K562 (cell line): ENCODE measurements around the gene PSAP. TPM values are rescaled to one million over a fixed set of nuclear protein-coding genes. Genes with fewer than 3 reads are reported as not detected.

Experiments used
- ATAC-seq: fragments of 200-7000 bp; cut with Tn5 transposase; 3 replicates; pipeline ENCODE4 v1.9.1; 2020; ENCODE audit warnings: moderate library complexity
- BruUV-seq: library from RNA; stranded (reverse); fragments of 400-500 nt; replicated peaks from 2 replicates; lab custom pipeline; 2021; lab: Mats Ljungman, UMichigan
- CTCF ChIA-PET: fragments of 300-600 bp; formaldehyde crosslinking; extraction: SDS; loops from one replicate; lab custom pipeline; 2021; ENCODE audit warnings: low intra/inter-chr PET ratio; lab: Yijun Ruan, JAX
- POLR2A ChIA-PET: fragments of 300-600, 350-650 bp; sonication (Branson Sonifier 250); formaldehyde crosslinking; extraction: SDS; loops from one replicate; lab custom pipeline; 2021; ENCODE audit warnings: antibody characterized with exemption, inconsistent platforms; lab: Yijun Ruan, JAX
- DNase-seq, 4 experiments: peaks; one replicate each; pipeline versions ENCODE4 v3.0.0 to v3.0.0-alpha.2; 2011 to 2018; ENCODE audit warnings: low spot score in 3 of 4, mixed read lengths in 3 of 4; ENCODE audit errors: extremely low read depth in 1 of 4
- FAIRE-seq: peaks from 2 replicates; lab custom pipeline; 2011; peaks lifted over from hg19 to GRCh38; lab: Jason Lieb, UNC
- H2AFZ ChIP-seq: 2 replicates; pipeline ENCODE4 v1.6.0; 2011; ENCODE audit warnings: low read depth, low read length, control low read depth, inconsistent platforms
- H3K27ac ChIP-seq: fragments of 200-600 bp; 3 replicates; pipeline ENCODE4 v1.8.0; 2011; ENCODE audit warnings: low read depth, mild to moderate bottlenecking, control low read depth, inconsistent platforms, low read length, moderate library complexity, mixed read lengths; ENCODE audit errors: extremely low read depth
- H3K27me3 ChIP-seq, 2 experiments: fragments of 300-600 bp in 1 of 2; 2 replicates in 1 of 2; 3 replicates in 1 of 2; pipeline versions ENCODE4 v1.6.0 to v1.8.0; 2011; ENCODE audit warnings: inconsistent platforms in 2 of 2, low read length in 2 of 2, mild to moderate bottlenecking in 1 of 2, mixed read lengths in 1 of 2, moderate library complexity in 1 of 2; ENCODE audit not compliant: control insufficient read depth in 2 of 2, insufficient read depth in 2 of 2
- H3K36me3 ChIP-seq: fragments of 300-600 bp; 3 replicates; pipeline ENCODE4 v1.8.0; 2011; ENCODE audit warnings: mild to moderate bottlenecking, low read length, inconsistent platforms; ENCODE audit not compliant: control insufficient read depth, insufficient read depth
- H3K4me1 ChIP-seq, 2 experiments: fragments of 200-600 bp in 1 of 2; replicated peaks in 1 of 2; 2 replicates in 1 of 2; 3 replicates in 1 of 2; pipeline versions ENCODE4 v1.5.1 to v1.8.0; 2011; ENCODE audit warnings: inconsistent platforms in 2 of 2, low read length in 2 of 2, mild to moderate bottlenecking in 1 of 2, mixed read lengths in 1 of 2, moderate library complexity in 1 of 2; ENCODE audit not compliant: control insufficient read depth in 2 of 2, insufficient read depth in 2 of 2
- H3K4me2 ChIP-seq: 2 replicates; pipeline ENCODE4 v1.6.1; 2011; ENCODE audit warnings: low read length, control low read depth, inconsistent platforms, mixed read lengths; ENCODE audit not compliant: insufficient read depth
- H3K4me3 ChIP-seq: fragments of 200-600 bp; sonication (generic), shearing (Covaris generic); 2 replicates; pipeline ENCODE4 v1.5.1; 2016; ENCODE audit warnings: control low read depth, inconsistent platforms
- H3K79me2 ChIP-seq: fragments of 200-600 bp; 3 replicates; pipeline ENCODE4 v1.8.0; 2011; ENCODE audit warnings: low read length, inconsistent platforms; ENCODE audit not compliant: control insufficient read depth, insufficient read depth
- H3K9ac ChIP-seq, 2 experiments: 2 replicates each; pipeline versions ENCODE4 v1.6.0 to v1.6.1; 2011; ENCODE audit warnings: low read depth in 2 of 2, low read length in 2 of 2, control low read depth in 1 of 2, inconsistent platforms in 1 of 2, mild to moderate bottlenecking in 1 of 2, mixed read lengths in 1 of 2; ENCODE audit not compliant: insufficient read depth in 1 of 2
- H3K9me1 ChIP-seq: one replicate; pipeline ENCODE4 v1.6.0; 2011; ENCODE audit warnings: inconsistent platforms, mild to moderate bottlenecking, low read length, moderate library complexity; ENCODE audit not compliant: control insufficient read depth, insufficient read depth
- H3K9me3 ChIP-seq: replicated peaks from 2 replicates; pipeline ENCODE4 v1.5.1; 2011; ENCODE audit warnings: low read depth, low read length, inconsistent platforms; ENCODE audit not compliant: control insufficient read depth, insufficient read depth
- H4K20me1 ChIP-seq: replicated peaks from 2 replicates; pipeline ENCODE4 v1.6.1; 2011; ENCODE audit warnings: low read length, inconsistent platforms, mixed read lengths; ENCODE audit not compliant: control insufficient read depth, insufficient read depth
- CREM ChIP-seq: IDR thresholded peaks from 2 replicates; pipeline ENCODE4 v1.6.1; 2014; ENCODE audit warnings: antibody characterized with exemption, low read depth
- CXXC5 ChIP-seq: fragments of 250-450 bp; sonication (Bioruptor Pico); IDR thresholded peaks from 2 replicates; pipeline ENCODE4 v1.8.0; 2022; ENCODE audit warnings: inconsistent platforms, mild to moderate bottlenecking, moderate library complexity
- E2F1 ChIP-seq: sonication (generic); formaldehyde crosslinking; IDR thresholded peaks from 2 replicates; pipeline ENCODE4 v1.8.1; 2023; ENCODE audit warnings: mild to moderate bottlenecking, missing genetic modification reagents, moderate library complexity
- HNRNPH1 ChIP-seq: fragments of 200-400 bp; formaldehyde crosslinking; optimal IDR thresholded peaks from 2 replicates; pipeline ENCODE3; 2017; ENCODE audit warnings: low read depth, mild to moderate bottlenecking, low read length, moderate library complexity
- HNRNPLL ChIP-seq: fragments of 200-400 bp; formaldehyde crosslinking; IDR thresholded peaks from 2 replicates; pipeline ENCODE4 v1.6.1; 2017; ENCODE audit warnings: low read length, low read depth, mild to moderate bottlenecking; ENCODE audit not compliant: poor library complexity, severe bottlenecking
- KLF16 ChIP-seq: IDR thresholded peaks from 2 replicates; pipeline ENCODE4 v1.6.1; 2016; ENCODE audit warnings: antibody characterized with exemption
- MAX ChIP-seq: sonication (generic); formaldehyde crosslinking; IDR thresholded peaks from 2 replicates; pipeline ENCODE4 v1.9.0; 2022; ENCODE audit warnings: mild to moderate bottlenecking, missing genetic modification reagents
- MAZ ChIP-seq, 2 experiments: fragments of 450-650 bp in 1 of 2; sonication (generic) in 1 of 2; formaldehyde crosslinking; IDR thresholded peaks in 1 of 2; conservative IDR thresholded peaks in 1 of 2; 2 replicates each; pipeline versions ENCODE4 v1.4.0 to v1.5.0; 2020; ENCODE audit warnings: mild to moderate bottlenecking in 1 of 2, missing genetic modification reagents in 1 of 2
- TARDBP ChIP-seq: fragments of 450-650 bp; IDR thresholded peaks from 2 replicates; pipeline ENCODE4 v1.6.1; 2016
- TBL1XR1 ChIP-seq, 2 experiments: IDR thresholded peaks; 2 replicates each; pipeline ENCODE4 v1.6.1; 2012; ENCODE audit warnings: improper control_type of control experiment in 2 of 2, low read length in 2 of 2, mild to moderate bottlenecking in 1 of 2
- ZBTB1 ChIP-seq: sonication (generic); formaldehyde crosslinking; IDR thresholded peaks from 2 replicates; pipeline ENCODE4 v1.8.1; 2023; ENCODE audit warnings: missing genetic modification reagents, low read depth, mild to moderate bottlenecking, borderline replicate concordance
- ZKSCAN1 ChIP-seq: fragments of 150-350 bp; IDR thresholded peaks from 2 replicates; pipeline ENCODE4 v1.6.1; 2016; ENCODE audit warnings: low read depth, low read length
- WGBS: fragments of 100-300 bp; shearing (Covaris generic); methylation state at CpG from one replicate; pipeline ENCODE4 v1.1.6; 2016; ENCODE audit warnings: low coverage, mixed read lengths; ENCODE audit not compliant: insufficient coverage; ENCODE audit errors: missing lambda C conversion rate; 5-methylcytosine and 5-hydroxymethylcytosine counted together
- in situ Hi-C: fragments of 300-500 bp; cut with MboI; formaldehyde crosslinking; loops from 4 replicates; pipeline ENCODE4 v1.15.0; 2018; ENCODE audit warnings: inconsistent platforms, mixed read lengths
- intact Hi-C: fragments of 100-400 bp; cut with micrococcal nuclease; formaldehyde crosslinking; loops from 2 replicates; pipeline ENCODE4 v1.14.2; 2022
- polyA plus RNA-seq, 8 experiments: library from polyadenylated mRNA; depleted of rRNA in 4 of 8; stranded (reverse) in 5 of 8; unstranded in 3 of 8; fragments of >200 nt; fragmentation: Nextera tagmentation in 2 of 8; fragmentation: Illumina TruSeq in 1 of 8; extraction: Ambion mirVana in 2 of 8; extraction: Trizol in 1 of 8; gene quantifications; 2 replicates each; pipeline versions ENCODE4 v1.2.1 to v1.2.3, GENCODE V29; 2011 to 2014; ENCODE audit warnings: inconsistent platforms in 1 of 8, missing spikeins in 1 of 8
- total RNA-seq, 7 experiments: library from RNA; depleted of rRNA in 6 of 7; stranded (reverse); fragments of >200 nt in 6 of 7; fragmentation: Illumina TruSeq in 2 of 7; extraction: Trizol in 2 of 7; gene quantifications; 2 replicates each; pipeline versions ENCODE4 v1.2.1 to v1.2.3, GENCODE V29; 2011 to 2021; ENCODE audit warnings: low replicate concordance in 1 of 7
- TF ChIP-seq, protein P1 (sequence below): IDR thresholded peaks from 2 replicates; pipeline ENCODE4 v1.6.1; 2011; ENCODE audit warnings: borderline replicate concordance, low read depth, mild to moderate bottlenecking, moderate library complexity, low read length; ENCODE audit not compliant: insufficient read depth, poor library complexity, severe bottlenecking

Gene PSAP
- total and polyA plus RNA-seq, 9 of the 15 experiments (the other 6 are each of a cell fraction or from before 2014, with no cell fraction given), result 245 to 700 (median 429) TPM

DNA sequence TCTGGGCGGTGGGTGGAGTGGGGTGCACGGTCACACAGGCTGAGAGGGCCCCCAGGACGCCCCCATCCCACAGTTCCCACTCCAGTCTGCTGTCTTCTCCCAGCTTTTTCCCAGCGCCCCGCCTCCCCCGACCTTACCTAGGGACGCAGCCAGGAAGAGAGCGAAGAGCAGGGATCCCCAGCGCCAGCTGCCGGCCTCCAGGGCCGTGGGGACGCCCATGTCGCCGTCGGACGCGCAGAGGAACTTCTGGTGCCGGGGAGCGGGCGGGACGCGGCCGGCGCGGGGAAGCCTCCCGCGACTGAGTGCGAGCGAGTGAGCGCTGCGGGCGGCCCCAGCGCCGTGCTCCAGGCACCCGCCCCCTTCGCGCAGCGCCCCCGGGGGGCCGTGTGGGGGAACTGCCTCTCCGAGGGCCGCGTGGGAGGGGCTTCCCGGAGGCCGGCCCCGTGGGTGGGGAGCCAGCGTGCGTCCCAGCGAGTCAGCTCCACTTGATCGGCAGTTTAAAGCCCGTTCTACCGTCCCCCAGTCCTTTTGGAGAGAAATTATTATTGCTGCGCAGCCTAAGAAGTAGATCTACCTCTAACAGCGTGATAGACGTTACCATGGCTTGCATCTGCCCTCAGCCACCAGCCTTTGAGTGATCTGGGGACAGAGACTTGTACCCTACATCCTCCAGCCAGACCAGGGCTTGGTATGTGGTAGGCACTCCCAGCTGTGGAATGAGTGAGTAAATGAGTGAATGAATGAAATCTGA is 77.7 kb downstream of the PSAP start, which contains the start of gene VSIR:
Gene VSIR, minus strand, starts transcription at position 300 of the 751 bp plus-strand sequence. Its CDS starts 81 bp downstream, at position 219.
- ATAC-seq, result peak; percentile 97
- Histone ChIP-seq H3K27ac (no peak within 1 kb of the TSS; the same call in 2 of the 3 replicates), H3K9me1 (no peaks in the 10 kb centered on the region), H3K9ac (peak within 1 kb of the TSS; percentile 49 to 90), H3K4me1 (peaks cover 28 to 35% of the 10 kb centered on the region in 2 experiments), H3K4me2 (peak within 1 kb of the TSS; percentile 88), H3K4me3 (peak within 1 kb of the TSS; percentile 49), H2AFZ (peak within 1 kb of the TSS; percentile 90), H3K36me3 (no peaks in the 10 kb centered on the region), H3K79me2 (no peaks in the 10 kb centered on the region; the same call in 2 of the 3 replicates), H3K9me3 (no peaks in the 10 kb centered on the region), H4K20me1 (0 out of 2 replicates have a peak, but pooled peaks cover 3% of the 10 kb centered on the region), H3K27me3 (no peaks in the 10 kb centered on the region)
- WGBS, result 2% methylated on average over 51 of the region's 55 CpGs
- BruUV-seq, result no TSS peak
- FAIRE-seq, result peak; percentile 90
- intact Hi-C loops, result no loop called here
- DNase-seq, result peak; percentile 92 to 100 (median 98)
- ChIA-PET POLR2A (interaction anchor here (0.5 to 2.3 kb wide), 16 partner anchors 9 to 286 kb away, joined by 3 to 12 read pairs (median 3); no protein-coding TSS in a partner anchor), CTCF (interaction anchor here (0.7 to 1.4 kb wide), 2 partner anchors 33 to 123 kb away, joined by 3 to 5 read pairs; no protein-coding TSS in a partner anchor)
- in situ Hi-C loops, result no loop called here
- TF ChIP-seq ZBTB1 (CRISPR knock-in tag), result 0 out of 2 replicates have a peak, but pooled peaks have one; percentile 72
- TF ChIP-seq TBL1XR1 (IDR thresholded peaks at IDR 0.05; ENCODE audit: low read length in 2 of 2), result peak in 1 of 2 experiments; percentile 29; a peak in 1 of 4 replicates
- TF ChIP-seq MAX, result peak; percentile 54
- TF ChIP-seq MAZ (CRISPR knock-in tag; conservative IDR thresholded peaks at IDR 0.05 in 1 of 2, IDR thresholded peaks at IDR 0.05 in 1 of 2), result peak; percentile 99
- TF ChIP-seq HNRNPLL, result peak; percentile 42
- TF ChIP-seq CREM, result peak; percentile 67; the same call in 1 of the 2 replicates
- peak; percentile 50; the same call in 1 of the 2 replicates for TF ChIP-seq KLF16
- peak; percentile 96 for TF ChIP-seq CXXC5 (CRISPR knock-in tag)
- TF ChIP-seq E2F1 (CRISPR knock-in tag), result peak; percentile 65; the same call in 1 of the 2 replicates
- TF ChIP-seq ZKSCAN1, result peak; percentile 31; the same call in 1 of the 2 replicates
- TF ChIP-seq, protein P1, sequence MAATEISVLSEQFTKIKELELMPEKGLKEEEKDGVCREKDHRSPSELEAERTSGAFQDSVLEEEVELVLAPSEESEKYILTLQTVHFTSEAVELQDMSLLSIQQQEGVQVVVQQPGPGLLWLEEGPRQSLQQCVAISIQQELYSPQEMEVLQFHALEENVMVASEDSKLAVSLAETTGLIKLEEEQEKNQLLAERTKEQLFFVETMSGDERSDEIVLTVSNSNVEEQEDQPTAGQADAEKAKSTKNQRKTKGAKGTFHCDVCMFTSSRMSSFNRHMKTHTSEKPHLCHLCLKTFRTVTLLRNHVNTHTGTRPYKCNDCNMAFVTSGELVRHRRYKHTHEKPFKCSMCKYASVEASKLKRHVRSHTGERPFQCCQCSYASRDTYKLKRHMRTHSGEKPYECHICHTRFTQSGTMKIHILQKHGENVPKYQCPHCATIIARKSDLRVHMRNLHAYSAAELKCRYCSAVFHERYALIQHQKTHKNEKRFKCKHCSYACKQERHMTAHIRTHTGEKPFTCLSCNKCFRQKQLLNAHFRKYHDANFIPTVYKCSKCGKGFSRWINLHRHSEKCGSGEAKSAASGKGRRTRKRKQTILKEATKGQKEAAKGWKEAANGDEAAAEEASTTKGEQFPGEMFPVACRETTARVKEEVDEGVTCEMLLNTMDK, result peak; percentile 94
- TF ChIP-seq TARDBP, result peak; percentile 68; the same call in 1 of the 2 replicates
- no peak for TF ChIP-seq HNRNPH1
